Muscle layer of colon (tissue), 2 donors: ENCODE data around the gene TGFA.

Source experiments
- H3K27ac ChIP-seq: one replicate; pipeline ENCODE4 v1.7.0; 2013; ENCODE audit warnings: low read depth, mild to moderate bottlenecking, low read length, moderate library complexity
- H3K27me3 ChIP-seq, 2 donors: one replicate each; pipeline ENCODE4 v1.7.0; 2013; ENCODE audit warnings: low read length in 2 of 2, mild to moderate bottlenecking in 2 of 2; ENCODE audit not compliant: insufficient read depth in 2 of 2, control insufficient read depth in 1 of 2
- H3K36me3 ChIP-seq: one replicate; pipeline ENCODE4 v1.7.0; 2013; ENCODE audit warnings: mild to moderate bottlenecking, low read length; ENCODE audit not compliant: insufficient read depth
- H3K4me1 ChIP-seq: one replicate; pipeline ENCODE4 v1.7.0; 2013; ENCODE audit warnings: mild to moderate bottlenecking, low read length; ENCODE audit not compliant: insufficient read depth
- H3K4me3 ChIP-seq, 2 donors: one replicate each; pipeline ENCODE4 v1.7.0; 2013; ENCODE audit warnings: low read length in 2 of 2, low read depth in 1 of 2, mild to moderate bottlenecking in 1 of 2, moderate library complexity in 1 of 2
- H3K9ac ChIP-seq: one replicate; pipeline ENCODE4 v1.7.0; 2013; ENCODE audit warnings: low read length
- H3K9me3 ChIP-seq: one replicate; pipeline ENCODE4 v1.7.0; 2013; ENCODE audit warnings: mild to moderate bottlenecking, low read length
- donor health status: abdominal sarcoma.
- donor health status: Adenocarcinoma of cecum.

TGFA gene

DNA sequence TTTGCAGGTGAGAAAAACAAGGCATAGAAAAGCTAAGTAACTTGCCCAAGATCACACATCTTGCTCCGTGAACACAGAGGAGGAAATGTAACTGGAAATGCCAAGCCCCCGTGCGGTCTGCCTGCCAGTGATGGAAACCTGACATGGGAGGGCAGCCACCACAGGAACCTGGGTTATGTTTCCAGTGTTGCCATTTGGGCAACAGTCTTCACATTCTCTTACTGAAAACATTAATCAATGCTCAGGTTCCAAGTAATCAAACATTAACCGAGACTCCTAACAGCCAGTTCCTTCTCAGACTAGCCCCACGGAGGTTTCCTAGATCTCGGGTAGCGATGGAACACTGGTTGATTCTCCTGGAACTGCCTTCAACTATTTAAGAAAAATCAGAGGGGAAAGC is 2.5 kb downstream of the TGFA start:
- H3K27ac ChIP-seq, result no peak overlapping the region
- no peaks in the 10 kb centered on the region for H3K9me3 ChIP-seq
- no peak overlapping the region for H3K4me3 ChIP-seq
- peaks cover 19 to 27% of the 10 kb centered on the region in 2 donors for H3K27me3 ChIP-seq
- H3K4me1 ChIP-seq, result peaks cover 5% of the 10 kb centered on the region
- H3K9ac ChIP-seq, result no peak overlapping the region
- no peaks in the 10 kb centered on the region for H3K36me3 ChIP-seq

DNA sequence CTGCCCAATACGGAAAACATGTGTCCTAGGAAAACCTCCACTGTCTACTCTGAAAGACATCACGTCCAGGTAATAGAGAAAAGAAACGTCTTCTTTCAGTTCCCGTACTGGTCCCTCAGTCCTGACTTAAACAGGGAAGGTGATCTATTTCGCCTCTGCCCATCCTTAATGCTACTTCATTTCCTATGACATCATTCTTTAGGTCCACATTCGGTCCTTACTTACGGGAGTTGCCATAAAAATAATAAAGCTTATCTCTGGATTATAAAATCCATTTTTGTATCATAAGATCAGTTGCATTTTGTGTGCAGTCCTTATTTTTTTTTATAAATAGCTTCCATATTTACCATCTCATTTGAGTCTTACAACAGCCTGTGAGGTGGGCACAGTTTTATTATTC is 3.7 kb downstream of the TGFA start:
- H3K27me3 ChIP-seq, result peaks cover 15 to 22% of the 10 kb centered on the region in 2 donors
- H3K9ac ChIP-seq, result no peak overlapping the region
- no peaks in the 10 kb centered on the region for H3K9me3 ChIP-seq
- peaks cover 5% of the 10 kb centered on the region for H3K4me1 ChIP-seq
- H3K27ac ChIP-seq, result no peak overlapping the region
- H3K36me3 ChIP-seq, result no peaks in the 10 kb centered on the region
- no peak overlapping the region for H3K4me3 ChIP-seq

GRCh38 chr2:70549064-70549710 is 4.4 kb downstream of the TGFA start:
- no peaks in the 10 kb centered on the region for H3K4me1 ChIP-seq
- no peak overlapping the region for H3K9ac ChIP-seq
- no peak overlapping the region for H3K4me3 ChIP-seq
- peaks cover 7 to 17% of the 10 kb centered on the region in 2 donors for H3K27me3 ChIP-seq
- no peaks in the 10 kb centered on the region for H3K36me3 ChIP-seq
- no peaks in the 10 kb centered on the region for H3K9me3 ChIP-seq
- no peak overlapping the region for H3K27ac ChIP-seq

DNA sequence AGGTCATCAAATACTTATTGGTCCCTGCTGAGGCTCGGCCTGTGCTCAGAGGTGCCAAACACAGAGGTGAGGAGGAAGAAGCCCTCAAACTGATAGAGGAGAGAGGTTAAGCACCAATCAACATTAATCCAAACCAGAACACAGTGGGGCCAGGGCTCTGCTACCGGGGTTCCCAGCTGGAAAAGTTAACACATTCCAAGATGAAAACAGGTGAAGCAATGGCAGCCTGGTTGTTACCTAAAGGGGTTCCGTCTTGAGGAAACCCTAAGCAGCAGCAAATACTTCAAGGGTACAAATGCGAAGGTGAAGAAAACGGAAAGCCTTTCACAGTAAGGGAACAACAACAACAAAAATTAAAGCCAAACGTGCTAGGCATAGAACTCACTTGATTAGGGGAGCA is 5.4 kb downstream of the TGFA start:
- Histone ChIP-seq H3K9ac (no peak overlapping the region), H3K4me1 (no peaks in the 10 kb centered on the region), H3K9me3 (no peaks in the 10 kb centered on the region), H3K36me3 (no peaks in the 10 kb centered on the region), H3K27ac (no peak overlapping the region), H3K27me3 (peaks cover 7 to 11% of the 10 kb centered on the region in 2 donors), H3K4me3 (no peak overlapping the region)

DNA sequence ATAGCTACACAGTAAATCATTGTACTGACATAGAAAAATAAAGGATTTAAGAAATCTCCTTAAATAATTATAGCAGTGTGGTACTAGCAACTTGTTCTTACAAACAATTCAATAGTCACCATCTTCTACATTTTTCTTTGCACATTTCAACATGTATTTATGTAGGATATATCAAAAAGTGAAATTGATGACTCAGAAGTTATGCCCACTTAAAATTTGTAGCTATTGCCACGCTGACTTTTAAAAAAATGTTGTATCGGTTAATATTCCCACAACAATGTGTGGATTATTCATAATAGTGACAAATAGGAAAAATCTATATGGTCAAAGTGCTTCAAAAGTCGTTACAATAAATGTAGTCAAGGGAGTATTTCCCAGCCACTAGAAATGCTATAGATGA is 6.7 kb downstream of the TGFA start:
- Histone ChIP-seq H3K4me1 (no peaks in the 10 kb centered on the region), H3K9me3 (no peaks in the 10 kb centered on the region), H3K27ac (no peak overlapping the region), H3K9ac (no peak overlapping the region), H3K27me3 (no peaks in the 10 kb centered on the region), H3K4me3 (no peak overlapping the region), H3K36me3 (no peaks in the 10 kb centered on the region)

DNA sequence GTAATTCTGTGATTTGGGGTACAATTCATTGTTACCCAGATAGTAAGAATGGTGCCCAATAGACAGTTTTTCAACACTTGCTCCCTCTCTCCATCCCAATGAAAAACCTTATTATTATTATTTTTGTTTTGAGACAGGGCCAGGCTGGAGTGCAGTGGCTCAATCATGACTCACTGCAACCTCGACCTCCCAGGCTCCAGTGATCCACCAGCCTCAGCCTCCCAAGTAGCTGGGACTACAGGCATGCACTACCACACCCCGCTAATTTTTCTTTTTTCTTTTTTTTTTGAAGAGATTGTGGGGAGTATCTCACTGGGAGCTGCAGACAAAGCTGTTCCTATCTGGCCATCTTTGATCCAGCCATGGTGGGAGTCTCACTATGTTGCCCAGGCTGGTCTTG is 7.2 kb downstream of the TGFA start:
- H3K36me3 ChIP-seq, result no peaks in the 10 kb centered on the region
- H3K4me3 ChIP-seq, result no peak overlapping the region
- H3K9ac ChIP-seq, result no peak overlapping the region
- no peaks in the 10 kb centered on the region for H3K27me3 ChIP-seq
- H3K4me1 ChIP-seq, result no peaks in the 10 kb centered on the region
- H3K9me3 ChIP-seq, result no peaks in the 10 kb centered on the region
- no peak overlapping the region for H3K27ac ChIP-seq

DNA sequence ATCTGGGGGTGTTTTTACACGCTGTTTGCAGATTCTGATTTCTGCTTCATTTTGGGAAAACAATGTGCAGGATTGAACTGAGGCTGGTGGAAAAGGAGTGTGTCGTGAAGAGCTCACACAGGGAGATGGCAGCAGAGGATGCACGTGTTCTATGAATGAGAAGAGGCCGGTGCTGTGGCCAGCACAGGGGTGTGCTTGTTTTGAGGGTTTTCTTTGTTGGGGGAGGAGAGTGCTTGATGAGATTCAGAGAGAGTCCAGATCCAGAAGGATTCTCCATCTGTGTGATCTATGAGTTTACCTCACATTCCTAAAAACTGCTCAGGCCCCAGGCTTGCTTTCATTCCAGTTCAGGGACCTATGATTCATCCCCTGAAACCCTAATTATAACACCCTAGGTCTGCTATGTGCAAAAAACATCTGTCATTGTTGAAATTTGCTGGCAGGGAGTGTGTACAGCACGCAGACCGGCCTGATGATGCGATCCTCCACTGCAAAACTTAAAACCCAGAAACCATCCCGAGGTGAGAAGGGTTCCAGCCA is 12.1 kb downstream of the TGFA start:
- H3K9ac ChIP-seq, result no peak overlapping the region
- no peak overlapping the region for H3K4me3 ChIP-seq
- no peaks in the 10 kb centered on the region for H3K9me3 ChIP-seq
- no peaks in the 10 kb centered on the region for H3K27me3 ChIP-seq
- H3K27ac ChIP-seq, result no peak overlapping the region
- no peaks in the 10 kb centered on the region for H3K36me3 ChIP-seq
- no peaks in the 10 kb centered on the region for H3K4me1 ChIP-seq

DNA sequence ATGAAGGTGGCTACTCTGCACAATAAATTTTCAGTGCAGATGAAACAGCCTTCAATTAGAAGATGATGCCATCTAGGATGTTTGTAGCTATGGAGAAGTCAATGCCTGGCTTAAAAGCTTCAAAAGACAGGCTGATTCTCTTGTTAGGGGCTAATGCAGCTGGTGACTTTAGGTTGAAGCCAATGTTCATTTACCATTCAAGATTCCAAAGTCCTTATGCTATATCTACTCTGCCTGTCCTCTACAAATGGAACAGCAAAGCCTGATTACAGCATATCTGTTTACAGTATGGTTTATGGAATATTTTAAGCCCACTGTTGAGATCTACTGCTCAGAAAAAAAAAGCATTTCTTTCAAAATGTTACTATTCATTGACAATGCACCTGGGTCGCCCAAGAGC is 15.8 kb downstream of the TGFA start:
- Histone ChIP-seq H3K9me3 (no peaks in the 10 kb centered on the region), H3K27ac (no peak overlapping the region), H3K4me1 (no peaks in the 10 kb centered on the region), H3K4me3 (no peak overlapping the region), H3K9ac (no peak overlapping the region), H3K36me3 (no peaks in the 10 kb centered on the region), H3K27me3 (no peaks in the 10 kb centered on the region)

DNA sequence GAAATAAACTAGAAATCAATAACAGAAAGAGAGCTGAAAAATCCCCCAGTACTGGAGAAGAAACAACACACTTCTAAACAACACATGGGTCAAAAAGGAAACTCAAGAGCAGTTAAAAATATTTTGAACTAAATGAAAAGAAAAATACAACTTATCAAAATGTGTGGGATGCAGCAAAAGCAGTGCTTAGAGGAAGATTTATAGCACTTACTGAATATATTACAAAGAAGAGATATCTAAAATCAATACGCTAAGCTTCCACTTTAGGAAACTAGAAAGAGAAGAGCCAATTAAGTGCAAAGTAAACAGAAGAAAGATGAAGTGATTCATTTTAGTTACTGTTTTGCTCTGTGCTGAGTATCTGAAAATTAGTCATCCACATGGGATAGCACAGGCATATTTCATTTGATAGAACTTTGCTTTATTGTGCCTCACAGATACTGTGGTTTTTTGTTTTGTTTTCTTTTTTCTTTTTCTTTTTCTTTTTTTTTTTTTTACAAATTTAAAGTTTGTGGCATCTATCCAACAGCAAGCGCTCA is 17.0 kb downstream of the TGFA start:
- Histone ChIP-seq H3K36me3 (no peaks in the 10 kb centered on the region), H3K9me3 (no peaks in the 10 kb centered on the region), H3K4me3 (no peak overlapping the region), H3K9ac (no peak overlapping the region), H3K4me1 (no peaks in the 10 kb centered on the region), H3K27ac (no peak overlapping the region), H3K27me3 (no peaks in the 10 kb centered on the region)

DNA sequence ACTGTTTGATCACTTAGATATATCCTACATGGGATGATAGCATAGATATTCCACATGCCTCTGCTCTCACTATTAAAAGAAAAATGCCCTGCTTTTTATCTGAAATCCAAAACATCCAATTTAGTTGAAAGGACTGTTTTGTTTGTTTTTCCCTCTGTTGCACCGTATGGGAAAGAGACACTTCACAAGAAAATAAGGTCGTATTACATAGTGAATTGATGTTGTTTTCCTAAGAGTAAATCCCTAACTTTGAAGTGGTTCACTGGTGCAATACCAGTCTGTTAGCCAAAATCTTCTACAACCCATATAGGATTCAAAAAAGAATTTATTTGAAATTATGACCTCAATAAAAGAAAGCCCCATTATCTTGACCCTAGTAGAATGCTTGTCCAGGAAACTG is 18.1 kb downstream of the TGFA start:
- Histone ChIP-seq H3K36me3 (no peaks in the 10 kb centered on the region), H3K27ac (no peak overlapping the region), H3K27me3 (no peaks in the 10 kb centered on the region), H3K9me3 (no peaks in the 10 kb centered on the region), H3K4me1 (no peaks in the 10 kb centered on the region), H3K4me3 (no peak overlapping the region), H3K9ac (no peak overlapping the region)

- no peaks in the 10 kb centered on the region for H3K9me3 ChIP-seq
- no peak overlapping the region for H3K27ac ChIP-seq
- no peak overlapping the region for H3K4me3 ChIP-seq
- H3K36me3 ChIP-seq, result no peaks in the 10 kb centered on the region
- H3K9ac ChIP-seq, result no peak overlapping the region
- H3K27me3 ChIP-seq, result no peaks in the 10 kb centered on the region
- no peaks in the 10 kb centered on the region for H3K4me1 ChIP-seq
Measured at GRCh38 chr2:70534183-70534836, 19.3 kb downstream of the TGFA start.
